MM.1S (cell line): Measurements from ENCODE around the gene SPCS3.

ENCODE experiments used
- DNase-seq: peaks from one replicate; pipeline ENCODE4 v3.0.0-alpha.2; 2015
- H2AFZ ChIP-seq: fragments of 300-600 bp; sonication (generic); 2 replicates; pipeline ENCODE4 v1.6.0; 2016; ENCODE audit warnings: antibody characterized with exemption, low read length
- H3F3A ChIP-seq: fragments of 300-600 bp; sonication (generic); 2 replicates; pipeline ENCODE4 v1.6.1; 2016; ENCODE audit warnings: mild to moderate bottlenecking, antibody characterized with exemption, low read length, moderate library complexity, mixed read lengths; ENCODE audit not compliant: insufficient read depth
- H3K27ac ChIP-seq: fragments of 300-600 bp; sonication (generic); 2 replicates; pipeline ENCODE4 v1.5.1; 2016; ENCODE audit warnings: mild to moderate bottlenecking, low read length
- H3K27me3 ChIP-seq: fragments of 300-600 bp; sonication (generic); replicated peaks from 2 replicates; pipeline ENCODE4 v1.6.0; 2016; ENCODE audit warnings: low read length; ENCODE audit not compliant: insufficient read depth
- H3K36me3 ChIP-seq: fragments of 300-600 bp; sonication (generic); replicated peaks from 2 replicates; pipeline ENCODE4 v1.6.1; 2016; ENCODE audit warnings: mild to moderate bottlenecking, low read length, mixed read lengths; ENCODE audit not compliant: insufficient read depth
- H3K4me1 ChIP-seq: fragments of 300-600 bp; sonication (generic); 2 replicates; pipeline ENCODE4 v1.6.1; 2016; ENCODE audit warnings: low read length, mixed read lengths
- H3K4me2 ChIP-seq: fragments of 300-600 bp; sonication (generic); 2 replicates; pipeline ENCODE4 v1.6.0; 2016; ENCODE audit warnings: low read depth, low read length
- H3K4me3 ChIP-seq: fragments of 300-600 bp; sonication (generic); 2 replicates; pipeline ENCODE4 v1.5.1; 2016; ENCODE audit warnings: low read length, mixed read lengths
- H3K79me2 ChIP-seq: fragments of 300-600 bp; sonication (generic); 2 replicates; pipeline ENCODE4 v1.6.1; 2016; ENCODE audit warnings: mixed run types, low read length, mixed read lengths
- H3K9ac ChIP-seq: fragments of 300-600 bp; sonication (generic); 2 replicates; pipeline ENCODE4 v1.6.1; 2016; ENCODE audit warnings: low read length, mixed read lengths
- H3K9me2 ChIP-seq: fragments of 300-600 bp; sonication (generic); replicated peaks from 2 replicates; pipeline ENCODE4 v1.6.1; 2016; ENCODE audit warnings: mild to moderate bottlenecking, low read length, mixed read lengths; ENCODE audit not compliant: insufficient read depth
- H3K9me3 ChIP-seq: fragments of 300-600 bp; sonication (generic); replicated peaks from 2 replicates; pipeline ENCODE4 v1.6.1; 2016; ENCODE audit warnings: mild to moderate bottlenecking, low read length, mixed read lengths; ENCODE audit not compliant: insufficient read depth
- H4K20me1 ChIP-seq: fragments of 300-600 bp; sonication (generic); 2 replicates; pipeline ENCODE4 v1.6.1; 2016; ENCODE audit warnings: mild to moderate bottlenecking, low read length, moderate library complexity, mixed read lengths; ENCODE audit not compliant: insufficient read depth
- CTCF ChIP-seq: fragments of 300-600 bp; sonication (generic); IDR thresholded peaks from 2 replicates; pipeline ENCODE4 v1.5.1; 2016; ENCODE audit warnings: antibody characterized with exemption, low read length, mixed read lengths
- EZH2 ChIP-seq: fragments of 300-600 bp; sonication (generic); optimal IDR thresholded peaks from 2 replicates; pipeline ENCODE3; 2017; ENCODE audit warnings: low read depth, mild to moderate bottlenecking, antibody characterized with exemption, low read length, mixed read lengths
- EZH2phosphoT487 ChIP-seq: fragments of 300-600 bp; sonication (generic); IDR thresholded peaks from 2 replicates; pipeline ENCODE4 v1.6.1; 2018; ENCODE audit warnings: antibody characterized with exemption, low read length

The SPCS3 gene

GRCh38 chr4:176288020-176288419 is 31.7 kb upstream of the SPCS3 start:
- no peak overlapping the region for H3K27ac ChIP-seq
- no peaks in the 10 kb centered on the region for H3K9me2 ChIP-seq
- H3K27me3 ChIP-seq: no peaks in the 10 kb centered on the region
- no peak for TF ChIP-seq CTCF
- no peak for TF ChIP-seq EZH2
- H3K79me2 ChIP-seq: no peaks in the 10 kb centered on the region
- DNase-seq: no peak
- no peak overlapping the region for H3K9ac ChIP-seq
- H3K36me3 ChIP-seq: no peaks in the 10 kb centered on the region
- H3K4me1 ChIP-seq: no peaks in the 10 kb centered on the region
- H3K9me3 ChIP-seq: no peaks in the 10 kb centered on the region
- no peak overlapping the region for H3K4me2 ChIP-seq
- H3K4me3 ChIP-seq: no peak overlapping the region
- H3F3A ChIP-seq: no peaks in the 10 kb centered on the region
- no peak overlapping the region for H2AFZ ChIP-seq
- H4K20me1 ChIP-seq: no peaks in the 10 kb centered on the region

GRCh38 chr4:176289561-176289960 is 30.2 kb upstream of the SPCS3 start:
- H3F3A ChIP-seq: no peaks in the 10 kb centered on the region
- H3K79me2 ChIP-seq: no peaks in the 10 kb centered on the region
- H3K4me2 ChIP-seq: no peak overlapping the region
- H3K27ac ChIP-seq: no peak overlapping the region
- H3K4me3 ChIP-seq: no peak overlapping the region
- no peaks in the 10 kb centered on the region for H3K9me3 ChIP-seq
- no peak for DNase-seq
- H4K20me1 ChIP-seq: no peaks in the 10 kb centered on the region
- TF ChIP-seq CTCF: no peak
- no peak for TF ChIP-seq EZH2phosphoT487
- TF ChIP-seq EZH2: no peak
- H2AFZ ChIP-seq: no peak overlapping the region
- H3K36me3 ChIP-seq: no peaks in the 10 kb centered on the region
- H3K4me1 ChIP-seq: no peaks in the 10 kb centered on the region
- H3K9me2 ChIP-seq: no peaks in the 10 kb centered on the region
- no peaks in the 10 kb centered on the region for H3K27me3 ChIP-seq
- H3K9ac ChIP-seq: no peak overlapping the region

GRCh38 chr4:176290520-176290919 is 29.2 kb upstream of the SPCS3 start:
- no peak for TF ChIP-seq EZH2
- H3K27ac ChIP-seq: no peak overlapping the region

GRCh38 chr4:176291748-176292147 is 28.0 kb upstream of the SPCS3 start:
- no peaks in the 10 kb centered on the region for H3F3A ChIP-seq
- H3K27me3 ChIP-seq: no peaks in the 10 kb centered on the region
- H3K4me1 ChIP-seq: no peaks in the 10 kb centered on the region
- TF ChIP-seq CTCF (no peak), EZH2 (no peak), EZH2phosphoT487 (no peak)
- no peaks in the 10 kb centered on the region for H3K9me3 ChIP-seq
- H2AFZ ChIP-seq: no peak overlapping the region
- no peaks in the 10 kb centered on the region for H4K20me1 ChIP-seq
- no peak overlapping the region for H3K4me2 ChIP-seq
- H3K9ac ChIP-seq: no peak overlapping the region
- DNase-seq: no peak
- H3K36me3 ChIP-seq: no peaks in the 10 kb centered on the region
- no peaks in the 10 kb centered on the region for H3K9me2 ChIP-seq
- H3K27ac ChIP-seq: no peak overlapping the region
- no peak overlapping the region for H3K4me3 ChIP-seq
- H3K79me2 ChIP-seq: no peaks in the 10 kb centered on the region

More at GRCh38 chr4:176290520-176290919, 29.2 kb upstream of the SPCS3 start:
- Histone ChIP-seq H3K9me3 (no peaks in the 10 kb centered on the region), H3K79me2 (no peaks in the 10 kb centered on the region), H3K9ac (no peak overlapping the region), H3K9me2 (no peaks in the 10 kb centered on the region), H3K4me2 (no peak overlapping the region), H2AFZ (no peak overlapping the region), H3K27me3 (no peaks in the 10 kb centered on the region), H4K20me1 (no peaks in the 10 kb centered on the region), H3K36me3 (no peaks in the 10 kb centered on the region), H3K4me1 (no peaks in the 10 kb centered on the region), H3K4me3 (no peak overlapping the region), H3F3A (no peaks in the 10 kb centered on the region)
- no peak for DNase-seq
